Stimulated activated CD4-positive, alpha-beta T cell treated with anti-CD3 and anti-CD28 coated beads, Interleukin-4, amount 100 ng/mL, for 1 hour (primary cell): ENCODE results near the gene SINHCAF.

Experiments used
- DNase-seq: peaks from one replicate; pipeline ENCODE4 v3.0.0-alpha.2; 2020

SINHCAF gene

GRCh38 chr12:31326736-31327659 is 1.0 kb upstream of the SINHCAF start:
- DNase-seq, result no peak

GRCh38 chr12:31325524-31325875 is 450 bp downstream of the SINHCAF start:
- DNase-seq, result peak; percentile 41

GRCh38 chr12:31324845-31325523 is 966 bp downstream of the SINHCAF start:
- peak; percentile 46 for DNase-seq

- peak; percentile 70 for DNase-seq
These were observed 1.7 kb downstream of the SINHCAF start for GRCh38 chr12:31324116-31324844.

GRCh38 chr12:31323391-31324115 is 2.4 kb downstream of the SINHCAF start:
- peak; percentile 48 for DNase-seq

- DNase-seq, result no peak
These were observed 3.1 kb downstream of the SINHCAF start for GRCh38 chr12:31322801-31323207.

GRCh38 chr12:31321897-31322228 is 4.1 kb downstream of the SINHCAF start:
- no peak for DNase-seq

GRCh38 chr12:31321186-31321896 is 4.6 kb downstream of the SINHCAF start:
- DNase-seq, result no peak

GRCh38 chr12:31318657-31319269 is 7.2 kb downstream of the SINHCAF start:
- no peak for DNase-seq

GRCh38 chr12:31317471-31318395 is 8.2 kb downstream of the SINHCAF start:
- DNase-seq, result no peak

GRCh38 chr12:31316891-31317290 is 9.1 kb downstream of the SINHCAF start:
- DNase-seq, result no peak

GRCh38 chr12:31315784-31316465 is 10.0 kb downstream of the SINHCAF start:
- DNase-seq, result no peak

GRCh38 chr12:31315044-31315715 is 10.8 kb downstream of the SINHCAF start:
- no peak for DNase-seq

GRCh38 chr12:31312431-31312830 is 13.5 kb downstream of the SINHCAF start:
- DNase-seq, result no peak

- DNase-seq, result no peak
These were observed 14.2 kb downstream of the SINHCAF start for GRCh38 chr12:31311634-31312258.

- no peak for DNase-seq
These were observed 15.5 kb downstream of the SINHCAF start for GRCh38 chr12:31310488-31310887.

GRCh38 chr12:31309279-31309678 is 16.7 kb downstream of the SINHCAF start:
- no peak for DNase-seq

GRCh38 chr12:31308116-31308515 is 17.8 kb downstream of the SINHCAF start:
- DNase-seq, result no peak

- DNase-seq, result no peak
These were observed 19.1 kb downstream of the SINHCAF start for GRCh38 chr12:31306866-31307265.
